Measurements from ENCODE around the gene PERCC1. TPM values are rescaled to one million over a fixed set of nuclear protein-coding genes. Genes with fewer than 3 reads are reported as not detected.
"Not testable (repeated sequence)": the region's sequence is repeated elsewhere in the genome, so short reads cannot be mapped to it uniquely, and the experiment has no call there.

The PERCC1 gene
- total RNA-seq, 1 donor from 2014 or later = not detected

GRCh38 chr16:1434644-1435592, 4.0 kb downstream of the PERCC1 start:
- DNase-seq (ENCODE audit: low read depth in 2 of 2) = no peak

GRCh38 chr16:1435921-1436697, 5.2 kb downstream of the PERCC1 start:
- DNase-seq (ENCODE audit: low read depth in 2 of 2) = no peak

GRCh38 chr16:1436731-1437355, 6.0 kb downstream of the PERCC1 start:
- DNase-seq (ENCODE audit: low read depth in 2 of 2) = no peak

- no peak for DNase-seq (ENCODE audit: low read depth in 2 of 2)
These were observed 6.7 kb downstream of the PERCC1 start for GRCh38 chr16:1437606-1438005.

- no peak for DNase-seq (ENCODE audit: low read depth in 2 of 2)
These were observed 7.6 kb downstream of the PERCC1 start for GRCh38 chr16:1438229-1439057.

GRCh38 chr16:1439058-1439698, 8.3 kb downstream of the PERCC1 start:
- no peak for DNase-seq (ENCODE audit: low read depth in 2 of 2)

GRCh38 chr16:1439699-1440074, 8.8 kb downstream of the PERCC1 start:
- DNase-seq (ENCODE audit: low read depth in 2 of 2) = not testable (repeated sequence)

GRCh38 chr16:1441391-1441829, 10.5 kb downstream of the PERCC1 start:
- no peak for DNase-seq (ENCODE audit: low read depth in 2 of 2)

- no peak for DNase-seq (ENCODE audit: low read depth in 2 of 2)
These were observed 11.8 kb downstream of the PERCC1 start for GRCh38 chr16:1442697-1443096.

GRCh38 chr16:1443403-1443973, 12.6 kb downstream of the PERCC1 start:
- no peak for DNase-seq (ENCODE audit: low read depth in 2 of 2)

- no peak for DNase-seq (ENCODE audit: low read depth in 2 of 2)
These were observed 13.3 kb downstream of the PERCC1 start, which contains the start of gene CCDC154 for GRCh38 chr16:1443980-1444729. Gene CCDC154 (minus strand): TSS chr16:1444556. CDS start chr16:1444322, 234 bp downstream.

GRCh38 chr16:1444730-1445517, 14.0 kb downstream of the PERCC1 start:
- no peak for DNase-seq (ENCODE audit: low read depth in 2 of 2)

GRCh38 chr16:1445518-1446203, 14.8 kb downstream of the PERCC1 start:
- no peak for DNase-seq (ENCODE audit: low read depth in 2 of 2)

GRCh38 chr16:1446296-1447080, 15.6 kb downstream of the PERCC1 start:
- DNase-seq (ENCODE audit: low read depth in 2 of 2) = no peak

- no peak for DNase-seq (ENCODE audit: low read depth in 2 of 2)
These were observed 17.1 kb downstream of the PERCC1 start for GRCh38 chr16:1447965-1448364.

GRCh38 chr16:1448536-1449116, 17.7 kb downstream of the PERCC1 start:
- no peak for DNase-seq (ENCODE audit: low read depth in 2 of 2)

Data from dermis microvascular lymphatic vessel endothelial cell (primary cell).